CD4-positive, alpha-beta T cell treated with Interleukin-6 at 100 ng/mL for 8 hours (primary cell): Measurements from ENCODE around the gene ACOX3.
"Not testable (repeated sequence)": the region's sequence is repeated elsewhere in the genome, so short reads cannot be mapped to it uniquely, and the experiment has no call there.

Source experiments
- DNase-seq: peaks from one replicate; pipeline ENCODE4 v3.0.0-alpha.2; 2020; ENCODE audit warnings: mixed read lengths, low spot score

The ACOX3 gene

DNA sequence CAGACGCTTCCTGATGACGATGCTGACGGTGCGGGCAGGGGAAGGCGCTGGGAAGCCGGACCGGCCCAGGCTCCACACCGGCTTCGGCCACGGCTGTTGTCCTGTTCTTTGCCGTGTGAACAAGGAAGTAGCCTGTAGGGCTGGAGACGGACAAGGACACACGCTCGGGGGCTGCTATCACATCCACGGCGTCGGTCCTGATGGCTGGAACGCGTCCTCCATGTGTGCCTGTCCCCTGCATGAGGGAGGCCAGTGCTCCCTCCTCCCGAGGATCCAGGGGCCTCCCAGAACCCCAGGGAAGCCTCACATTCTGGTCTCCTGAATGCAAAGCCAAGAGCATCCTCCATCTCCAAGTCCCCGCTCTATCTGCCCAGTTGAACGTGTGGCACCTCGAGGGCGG is 53.8 kb downstream of the ACOX3 start:
- DNase-seq, result no peak

DNA sequence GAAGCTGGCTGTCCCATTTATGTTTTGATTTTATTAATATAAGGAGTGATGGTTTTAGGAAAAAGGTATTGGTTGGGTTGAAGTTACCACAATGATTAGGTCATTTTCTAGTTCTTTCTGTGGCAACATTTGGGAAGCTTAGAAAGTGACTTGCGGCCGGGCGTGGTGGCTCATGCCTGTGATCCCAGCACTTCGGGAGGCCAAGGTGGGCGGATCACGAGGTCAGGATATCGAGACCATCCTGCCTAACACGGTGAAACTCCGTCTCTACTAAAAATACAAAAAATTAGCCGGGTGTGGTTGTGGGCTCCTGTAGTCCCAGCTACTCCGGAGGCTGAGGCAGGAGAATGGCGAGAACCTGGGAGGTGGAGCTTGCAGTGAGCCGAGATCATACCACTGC is 54.4 kb downstream of the ACOX3 start:
- not testable (repeated sequence) for DNase-seq

DNA sequence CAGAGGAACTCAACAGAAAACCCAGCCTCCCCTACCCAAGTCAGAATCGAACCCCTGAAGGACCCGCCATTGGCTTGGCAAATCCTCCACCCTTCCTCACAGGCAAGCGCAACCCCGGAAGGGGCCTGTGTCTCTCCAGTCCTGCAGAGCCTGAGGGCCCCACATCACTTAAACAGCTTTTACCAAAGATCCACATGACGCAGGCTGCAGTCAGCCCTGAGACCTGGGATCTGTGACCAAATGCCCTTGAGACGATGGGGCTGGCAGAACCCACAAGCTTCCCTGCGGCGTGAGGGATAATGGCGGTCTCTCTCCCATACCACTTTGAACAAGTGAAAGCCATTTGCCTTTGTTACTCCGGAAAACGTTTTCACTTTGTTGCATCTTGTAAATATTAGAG is 54.9 kb downstream of the ACOX3 start:
- no peak for DNase-seq

DNA sequence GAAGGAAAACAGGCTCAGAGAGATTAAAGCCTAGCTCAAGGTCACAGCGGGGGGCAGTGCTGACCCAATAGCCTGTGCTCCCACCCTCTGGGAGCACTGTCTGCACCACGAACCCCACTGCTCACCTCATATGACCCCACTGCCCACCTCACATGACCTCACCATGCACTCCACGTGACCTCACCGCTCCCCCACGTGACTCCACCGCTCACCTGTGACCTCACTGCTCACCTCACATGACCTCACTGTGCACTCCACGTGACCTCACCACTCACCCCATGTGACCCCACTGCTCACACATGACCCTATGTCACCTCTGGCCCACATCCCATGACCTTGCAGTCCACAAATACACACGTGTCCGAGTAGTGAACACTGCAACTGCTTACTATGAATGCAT is 55.4 kb downstream of the ACOX3 start:
- no peak for DNase-seq

DNA sequence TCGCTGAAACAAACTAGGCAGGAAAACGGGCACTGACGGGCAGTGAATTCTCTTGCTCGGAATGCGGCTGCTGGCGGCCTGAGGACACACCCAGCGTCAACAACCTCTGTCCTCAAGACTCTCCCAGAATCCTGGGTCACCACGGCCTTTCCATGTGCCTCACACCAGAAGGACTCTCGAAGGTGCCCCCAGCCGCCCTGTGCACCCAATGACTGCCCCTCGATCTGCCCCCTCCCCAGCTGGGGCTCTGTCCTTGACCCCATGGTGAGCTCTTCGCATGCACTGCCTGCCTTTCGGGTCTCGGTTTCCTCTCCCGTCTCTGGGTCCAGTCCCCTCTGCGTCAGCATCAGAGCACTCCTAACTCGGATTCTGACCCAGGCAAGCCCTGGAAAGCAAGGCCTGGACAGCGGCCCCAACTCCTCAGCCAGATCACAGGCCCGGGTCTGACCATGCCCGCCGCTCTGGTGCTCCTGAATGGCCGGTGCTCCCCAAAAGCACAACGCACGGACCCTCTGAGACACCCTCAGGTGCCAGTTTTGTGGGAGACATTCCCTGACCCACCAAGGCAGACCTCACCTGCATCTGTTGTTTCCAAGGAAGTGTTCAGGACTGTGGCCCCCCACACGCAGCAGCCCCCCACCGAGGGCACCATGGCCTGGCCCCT is 56.0 kb downstream of the ACOX3 start:
- DNase-seq, result no peak

DNA sequence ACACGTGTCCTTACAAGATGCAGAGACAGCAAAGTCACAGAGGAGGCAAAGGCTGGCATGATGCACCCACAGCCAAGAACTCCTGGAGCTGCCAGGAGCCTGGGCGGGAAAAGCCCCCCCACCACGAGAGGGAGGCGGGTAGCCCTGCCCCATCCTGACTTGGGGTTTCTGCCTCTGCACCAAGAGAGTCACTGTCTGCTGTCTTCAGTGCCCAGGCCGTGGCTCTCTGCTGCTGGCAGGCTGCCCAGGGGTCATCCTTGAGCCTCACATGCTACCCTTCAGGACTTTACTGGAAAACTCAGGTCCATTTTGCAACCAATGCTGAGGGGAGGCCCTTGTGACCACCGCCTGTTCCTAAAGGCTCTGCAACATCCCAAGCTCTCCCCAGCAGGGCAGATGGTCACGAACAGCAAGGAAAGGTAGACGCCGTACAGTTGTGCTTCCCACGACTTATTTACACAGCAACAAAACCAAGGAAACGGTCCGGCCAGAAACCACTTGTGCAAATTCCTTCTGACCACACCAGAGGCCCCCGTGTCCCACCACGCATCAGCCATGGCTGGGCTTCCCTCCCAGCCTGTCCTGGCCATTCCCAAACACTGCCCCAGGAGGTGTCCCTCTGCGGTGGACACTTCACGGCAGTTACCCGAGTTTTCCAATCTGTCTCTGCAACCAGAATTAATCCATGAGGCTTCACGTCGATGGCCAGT is 56.9 kb downstream of the ACOX3 start:
- no peak for DNase-seq

DNA sequence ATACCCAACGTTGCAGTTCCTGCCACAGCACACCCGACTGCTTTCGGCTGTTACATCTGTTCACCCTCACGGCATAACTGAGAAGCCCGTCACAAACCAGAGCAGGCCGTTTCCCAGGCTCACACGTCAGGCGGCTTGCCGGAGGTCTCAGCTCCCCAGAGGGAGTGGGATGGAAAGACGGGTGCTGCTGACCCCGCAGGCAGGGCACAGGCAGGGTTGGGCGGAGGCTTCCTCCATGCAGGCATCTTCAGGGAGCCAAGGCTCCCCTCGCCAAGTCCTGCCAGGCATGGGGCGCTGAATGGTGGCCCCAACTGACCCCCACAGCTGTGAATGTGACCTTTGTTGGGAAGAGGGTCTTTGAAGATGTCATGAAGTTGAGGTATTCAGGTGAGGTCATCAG is 57.5 kb downstream of the ACOX3 start:
- DNase-seq, result no peak

DNA sequence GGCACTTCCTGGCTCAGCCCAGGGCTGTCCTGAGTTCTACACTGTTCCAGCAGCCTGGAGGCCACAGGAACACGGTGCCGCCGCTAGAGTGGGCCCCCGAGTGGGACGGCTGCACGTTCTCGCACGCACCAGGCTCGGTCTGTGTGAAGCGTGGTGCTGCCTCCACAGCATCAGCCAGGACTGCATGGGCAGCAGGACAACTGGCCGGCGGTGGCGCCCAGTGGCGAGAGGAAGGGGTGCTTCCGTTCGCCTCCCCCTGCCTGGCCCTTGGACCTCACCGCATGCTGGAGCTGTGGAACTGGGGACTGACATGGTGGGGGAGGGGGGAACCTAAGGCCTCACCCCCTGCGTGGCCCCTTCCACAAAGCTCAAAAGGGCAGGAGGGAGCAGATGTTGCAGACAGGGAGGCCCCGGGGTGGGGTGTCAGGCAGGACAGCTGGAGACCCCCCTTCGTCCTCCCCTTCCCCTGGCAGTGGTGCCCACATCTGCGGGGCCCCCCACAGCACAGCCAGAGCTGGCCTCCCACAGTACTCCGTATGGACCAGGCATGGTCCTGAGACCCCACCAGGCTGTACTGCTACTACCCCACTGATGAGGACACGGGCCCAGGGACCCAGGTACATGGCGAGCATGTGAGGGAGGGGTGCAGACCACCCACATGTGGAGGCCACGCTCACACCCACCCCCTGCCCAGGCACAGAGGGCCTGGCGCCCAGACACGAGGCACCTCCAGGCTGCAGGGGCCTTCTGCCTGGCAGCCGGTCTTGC is 58.5 kb downstream of the ACOX3 start:
- no peak for DNase-seq

DNA sequence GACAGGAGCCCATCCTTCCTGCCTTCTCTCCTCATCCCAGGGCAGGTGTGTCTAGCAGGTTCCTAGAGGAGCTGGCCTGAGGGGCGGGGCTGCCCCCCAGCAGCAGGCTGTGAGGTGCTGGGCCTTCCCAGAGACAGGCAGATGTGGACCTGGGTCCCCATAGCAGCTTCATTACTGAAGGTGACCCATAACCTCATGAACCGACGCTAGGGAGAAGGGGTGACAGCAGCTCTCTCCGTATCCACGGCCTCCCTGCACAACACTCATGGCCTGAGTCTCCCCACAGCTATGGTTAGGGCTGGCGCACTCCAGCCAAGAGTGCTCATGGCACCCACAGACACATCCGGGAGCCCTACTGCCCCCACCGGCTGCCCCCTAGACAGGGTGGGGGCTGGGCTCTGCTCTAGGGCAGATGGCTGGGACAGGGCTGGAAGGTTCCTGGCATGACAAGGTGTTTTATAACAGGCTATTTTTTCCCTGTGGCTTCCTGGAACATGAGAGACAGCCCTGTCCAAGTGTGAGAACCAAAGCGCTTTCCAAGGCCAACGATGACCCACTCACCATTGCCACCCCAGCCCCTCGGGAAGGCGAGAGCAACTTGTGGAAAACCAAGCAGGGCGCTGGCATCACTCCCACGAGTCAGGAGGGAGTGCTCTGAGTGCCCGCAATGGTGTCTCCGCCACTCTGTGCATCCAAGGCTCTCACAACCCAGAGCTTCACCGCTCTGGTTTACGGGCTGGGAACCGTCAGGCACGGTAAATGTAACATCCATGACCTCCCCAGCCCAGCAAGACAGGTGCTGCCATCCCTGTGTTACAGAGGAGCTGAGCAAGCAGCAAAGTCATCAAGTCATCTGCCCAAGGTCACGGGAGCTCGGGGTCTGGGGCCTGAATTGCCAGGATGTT is 59.8 kb downstream of the ACOX3 start:
- no peak for DNase-seq

DNA sequence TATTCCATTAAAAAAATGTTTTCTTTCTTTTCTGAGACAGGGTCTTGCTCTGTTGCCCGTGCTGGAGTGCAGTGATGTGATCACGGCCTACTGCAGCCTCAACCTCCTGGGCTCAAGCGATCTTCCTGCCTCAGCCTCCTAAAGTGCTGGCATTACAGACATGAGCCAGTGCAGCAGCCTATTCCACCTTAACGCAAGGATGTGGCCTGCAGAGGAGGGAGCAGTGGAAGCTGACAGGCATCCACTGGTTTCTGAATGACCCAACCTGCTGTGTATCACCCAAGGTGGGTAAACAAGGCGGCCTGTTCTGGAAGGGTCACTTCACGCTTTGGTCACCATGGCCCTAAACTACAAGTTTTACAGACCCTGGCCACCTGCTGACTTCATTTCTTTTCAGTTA is 60.8 kb downstream of the ACOX3 start:
- DNase-seq, result no peak

DNA sequence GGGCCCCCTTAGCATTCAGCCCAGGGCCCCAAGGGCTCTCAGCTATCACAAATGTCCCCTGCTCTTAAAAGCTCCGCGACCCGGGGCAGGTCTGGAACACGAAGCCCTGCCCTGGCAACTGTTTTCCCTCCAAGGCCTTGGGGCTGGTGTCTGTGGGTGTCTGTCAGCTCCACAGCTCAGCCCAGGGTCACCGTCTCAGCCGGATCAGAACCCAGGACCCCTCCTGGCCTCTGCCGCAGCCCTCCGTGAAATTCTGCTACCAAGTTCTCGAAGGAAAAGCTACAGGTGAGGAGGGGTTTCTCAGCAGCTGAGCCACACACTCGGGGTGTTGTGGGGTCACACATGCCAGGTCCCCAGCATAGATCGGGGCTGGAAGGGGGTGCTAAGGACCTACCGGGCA is 61.2 kb downstream of the ACOX3 start:
- no peak for DNase-seq

DNA sequence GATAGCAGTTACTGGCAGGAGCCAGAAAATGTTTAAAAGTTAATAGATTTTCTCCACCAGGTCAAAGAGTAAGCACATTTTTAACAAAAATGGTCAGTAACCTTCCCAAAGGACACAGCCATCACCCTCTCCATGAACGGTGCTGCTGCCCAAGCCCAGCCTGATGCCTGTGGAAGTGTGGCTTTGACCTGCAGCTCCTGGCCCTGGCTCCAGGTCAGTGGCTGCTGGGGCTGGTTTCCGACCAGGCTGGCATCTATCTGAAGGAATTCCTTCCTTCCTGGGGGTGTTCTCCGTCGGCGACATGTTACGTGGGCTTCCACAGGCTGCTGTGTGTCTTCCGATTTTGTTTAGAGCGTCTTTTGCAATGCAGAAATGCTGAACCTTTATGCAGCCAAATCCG is 61.7 kb downstream of the ACOX3 start:
- DNase-seq, result no peak

DNA sequence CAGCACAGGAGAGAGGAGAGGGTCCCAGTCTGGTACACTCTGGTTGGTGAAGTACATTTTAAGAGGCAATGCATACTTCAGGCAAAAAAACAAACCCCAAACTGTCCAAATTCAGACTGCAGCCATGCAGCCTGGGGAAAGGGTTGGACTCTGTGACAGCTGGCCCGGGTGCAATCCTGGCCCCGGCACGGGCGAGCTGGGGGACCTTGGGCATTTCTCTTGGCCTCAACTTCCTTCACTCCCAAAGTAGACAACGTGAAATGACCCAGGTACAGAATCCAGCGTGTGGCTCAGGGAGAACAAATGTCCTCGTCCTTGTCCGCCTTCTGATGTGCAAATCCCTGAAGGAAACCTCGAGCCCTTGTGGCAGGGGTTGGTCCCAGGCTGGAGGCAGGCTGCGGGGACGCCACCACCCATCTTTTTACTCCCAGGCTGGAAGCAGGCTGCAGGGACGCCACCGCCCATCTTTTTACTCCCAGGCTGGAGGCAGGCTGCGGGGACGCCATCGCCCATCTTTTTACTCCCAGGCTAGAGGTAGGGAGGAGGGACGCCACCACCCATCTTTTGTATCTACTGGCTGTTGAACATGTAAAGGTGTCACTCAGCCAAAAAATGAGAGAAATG is 62.3 kb downstream of the ACOX3 start:
- DNase-seq, result no peak

DNA sequence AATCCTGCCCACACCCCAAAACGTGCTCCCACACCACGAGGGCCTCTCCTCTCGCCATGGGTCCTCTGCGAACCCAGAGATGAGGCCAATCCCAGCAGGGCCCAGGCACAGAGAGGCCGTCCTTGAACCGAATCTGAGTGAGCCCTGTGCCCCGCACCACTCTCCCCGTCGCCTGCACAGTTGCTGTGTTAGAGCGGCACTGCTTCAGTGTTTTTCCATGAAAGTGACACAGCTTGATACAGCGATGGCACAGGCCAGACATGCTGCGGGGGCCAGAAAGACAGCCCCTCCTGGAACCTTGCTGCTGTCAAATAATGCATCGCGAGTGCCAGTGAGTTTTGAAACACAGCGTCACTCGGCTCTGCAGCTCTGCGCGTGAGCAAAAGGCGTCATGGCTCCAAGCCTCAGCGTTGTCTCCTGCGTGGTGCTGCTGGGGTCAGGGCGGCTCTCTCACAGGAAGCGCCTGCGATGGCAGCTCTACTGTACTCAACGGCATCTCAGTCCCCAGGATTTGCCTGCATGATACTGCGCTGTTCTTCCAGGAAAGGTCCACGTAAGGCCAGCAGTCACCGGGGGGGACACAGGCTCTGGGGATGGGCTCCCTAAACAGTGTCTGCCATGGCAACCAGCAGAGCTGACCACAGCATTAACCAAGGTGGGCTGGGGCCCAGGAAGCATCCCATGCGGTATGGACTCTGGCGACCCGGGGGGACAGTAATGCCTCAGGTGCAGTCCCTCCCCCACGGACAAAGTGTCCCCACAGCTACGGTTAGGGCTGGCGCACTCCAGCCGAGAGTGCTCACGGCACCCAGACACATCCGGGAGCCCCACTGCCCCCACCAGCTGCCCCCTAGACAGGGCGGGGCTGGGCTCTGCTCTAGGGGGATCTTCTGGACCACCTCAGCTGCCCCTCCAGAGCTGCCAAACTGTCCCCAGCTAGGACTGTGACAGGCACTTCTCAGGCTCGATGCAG is 63.1 kb downstream of the ACOX3 start:
- no peak for DNase-seq

DNA sequence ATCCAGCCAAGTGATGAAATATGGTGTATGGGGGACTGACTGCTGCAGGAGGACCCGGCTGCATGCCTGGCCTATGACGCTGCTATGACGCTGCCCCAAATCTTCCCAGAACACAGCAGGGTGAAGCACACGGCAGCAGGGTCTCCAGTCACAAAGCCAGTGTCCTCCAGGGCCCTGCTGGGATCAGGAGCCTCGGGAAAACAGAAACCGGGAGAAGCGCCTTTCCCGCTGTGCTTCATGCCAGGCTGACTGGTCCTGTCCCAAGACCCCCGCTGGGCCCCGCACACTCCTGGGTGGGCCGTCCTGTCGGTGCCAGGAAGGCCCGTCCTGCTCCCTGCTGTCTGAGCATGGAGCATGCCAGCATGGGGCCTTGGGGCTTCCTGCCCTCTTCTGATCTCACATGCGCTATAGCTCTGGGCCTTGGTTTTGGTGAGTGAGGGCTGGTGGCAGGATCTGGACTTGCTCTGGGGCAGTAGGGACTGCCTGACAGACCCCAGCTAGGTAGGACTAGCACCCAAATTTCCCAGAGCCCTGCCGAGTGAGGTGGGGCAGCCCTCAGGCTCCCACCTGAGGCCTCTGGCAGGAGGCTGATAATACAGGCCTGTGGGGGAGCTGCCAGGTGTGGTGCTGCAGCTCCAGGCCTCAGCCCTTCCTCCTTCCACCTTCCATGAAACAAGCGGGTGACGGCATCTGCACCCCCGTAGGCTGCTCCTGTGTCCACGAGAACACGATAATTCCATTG is 64.0 kb downstream of the ACOX3 start:
- DNase-seq, result no peak

DNA sequence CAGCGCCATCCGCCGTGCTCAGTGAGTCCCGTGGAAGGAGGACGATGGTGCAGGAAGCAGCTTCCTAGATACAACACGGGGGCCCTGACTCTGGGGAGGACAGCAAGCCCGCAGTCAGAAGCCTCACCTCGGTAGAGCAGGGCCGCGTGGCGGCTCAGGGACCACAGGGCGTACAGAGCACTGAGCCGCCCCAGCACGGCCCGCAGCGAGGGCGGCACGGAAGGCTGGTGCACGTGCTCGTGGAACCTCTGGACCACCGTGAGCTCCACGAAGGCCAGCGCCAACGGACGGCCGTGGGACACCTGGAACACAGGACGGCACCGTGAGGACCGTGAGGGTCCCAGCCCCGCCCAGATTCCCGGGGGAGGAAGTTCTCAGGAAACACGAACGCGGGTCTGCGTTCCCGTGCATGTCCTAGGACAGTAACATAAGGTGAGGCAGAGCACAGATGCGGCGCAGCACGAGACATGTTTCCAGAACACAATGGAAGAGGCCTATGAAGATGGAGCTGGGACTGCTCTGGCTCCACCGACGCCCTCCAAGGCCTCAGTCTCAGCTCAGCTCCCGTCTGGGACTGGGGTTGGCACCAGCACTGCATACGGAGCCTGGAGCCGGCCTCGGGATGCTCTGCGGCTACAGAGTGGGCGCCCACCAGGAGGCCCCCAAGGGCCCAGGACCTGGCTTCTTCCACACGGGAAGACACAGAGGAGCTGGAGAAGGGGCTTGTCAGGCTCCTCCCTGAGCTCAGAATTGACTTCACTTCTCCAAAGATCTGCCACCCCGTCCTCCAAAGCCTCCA is 65.5 kb downstream of the ACOX3 start:
- DNase-seq, result no peak

DNA sequence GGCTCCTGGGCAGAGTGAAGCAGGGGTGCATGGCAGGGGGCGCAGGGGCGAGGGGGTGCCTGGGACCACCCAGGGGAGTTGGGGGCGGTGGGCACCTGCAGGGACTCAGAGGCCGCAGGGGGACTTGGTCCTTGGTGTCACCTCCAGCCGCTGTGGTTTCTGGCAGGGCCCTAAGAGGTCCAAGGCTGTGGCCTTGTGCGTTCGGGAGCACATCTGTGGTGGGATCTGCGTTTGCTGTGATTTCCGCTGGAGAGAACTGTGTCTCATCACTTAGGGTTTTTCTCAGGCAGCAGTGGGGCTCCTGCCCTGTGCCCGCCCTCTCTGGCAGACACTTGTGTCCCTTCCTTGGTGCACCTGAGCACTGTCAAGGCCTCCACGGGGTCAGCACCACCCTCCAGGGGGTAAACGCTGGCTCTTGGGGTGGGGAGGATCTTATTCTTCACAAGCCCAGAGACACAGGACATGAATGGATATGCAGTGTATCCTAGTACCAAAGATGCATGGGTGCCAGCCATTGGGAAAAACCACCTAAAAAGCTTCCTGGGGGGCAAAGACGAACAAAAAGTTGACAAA is 66.5 kb downstream of the ACOX3 start:
- DNase-seq, result no peak

DNA sequence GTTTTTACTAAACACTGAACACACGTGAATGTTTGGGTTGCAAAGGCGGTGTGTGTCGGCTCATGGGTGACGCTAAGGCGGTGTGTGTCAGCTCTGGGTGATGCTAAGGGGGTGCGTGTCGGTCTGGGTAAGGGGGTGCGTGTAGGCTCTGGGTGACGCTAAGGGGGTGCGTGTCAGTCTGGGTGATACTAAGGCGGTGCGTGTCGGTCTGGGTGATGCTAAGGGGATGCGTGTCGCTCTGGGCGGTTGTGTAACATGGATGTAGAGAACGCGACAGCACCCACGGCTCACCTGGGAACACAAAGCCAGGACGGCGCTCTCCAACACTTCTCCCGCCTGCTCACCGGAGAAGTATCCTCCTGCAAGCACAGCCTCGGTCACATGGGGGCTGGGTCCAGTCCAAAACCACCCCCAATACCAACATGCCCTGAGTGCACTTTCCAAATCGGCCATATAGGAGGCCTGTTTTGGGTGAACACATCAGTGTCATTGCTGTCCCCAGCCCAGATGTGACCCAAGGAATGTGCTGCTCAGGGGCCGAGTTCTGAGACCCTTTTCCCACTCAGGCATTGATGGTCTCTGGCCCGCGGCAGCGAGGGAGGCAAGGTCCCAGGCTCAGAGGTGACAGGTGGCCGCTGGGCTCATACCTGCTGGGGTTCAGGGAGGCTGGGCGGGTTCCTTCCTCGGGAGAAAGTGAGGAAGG is 67.1 kb downstream of the ACOX3 start:
- no peak for DNase-seq
